Activated T-helper 17 cell treated with anti-CD3 and anti-CD28 coated beads, Interleukin-2, amount 50 U/mL, for 72 hours (primary cell): Measurements from ENCODE around the gene PDK1. TPM values are rescaled to one million over a fixed set of nuclear protein-coding genes. Genes with fewer than 3 reads are reported as not detected.
A peak's percentile ranks its signal among the peaks of the same experiment; 100 is the strongest.
"Not testable (repeated sequence)": the region's sequence is repeated elsewhere in the genome, so short reads cannot be mapped to it uniquely, and the experiment has no call there.

ENCODE experiments used
- ATAC-seq: fragments of 150-1000 bp; cut with Tn5 transposase; replicated peaks from 2 replicates; pipeline ENCODE4 v1.10.0; 2021; ENCODE audit warnings: mild to moderate bottlenecking, moderate library complexity
- H3K27ac Mint-ChIP-seq: one replicate; pipeline ENCODE4 v1.8.0; 2022; ENCODE audit warnings: mixed read lengths
- H3K27me3 Mint-ChIP-seq: one replicate; pipeline ENCODE4 v1.8.0; 2022; ENCODE audit warnings: mixed read lengths
- H3K36me3 Mint-ChIP-seq: one replicate; pipeline ENCODE4 v1.8.0; 2022; ENCODE audit warnings: low read depth, mild to moderate bottlenecking, mixed read lengths
- H3K4me1 Mint-ChIP-seq: one replicate; pipeline ENCODE4 v1.8.0; 2022; ENCODE audit warnings: mixed read lengths
- H3K4me3 Mint-ChIP-seq: one replicate; pipeline ENCODE4 v1.8.0; 2022; ENCODE audit warnings: mild to moderate bottlenecking, mixed read lengths
- H3K9me3 Mint-ChIP-seq: one replicate; pipeline ENCODE4 v1.8.0; 2022; ENCODE audit warnings: mixed read lengths
- total RNA-seq, 2 donors: library from RNA; stranded (reverse); gene quantifications; one replicate each; pipeline ENCODE4 v1.2.3, GENCODE V29; 2022

Gene PDK1
- total RNA-seq, 2 donors from 2014 or later = 43.9 to 95.8 TPM

GRCh38 chr2:172562298-172562697 is 6.4 kb downstream of the PDK1 start:
- H3K4me3 Mint-ChIP-seq = no peak overlapping the region
- ATAC-seq = no peak
- H3K27ac Mint-ChIP-seq = no peak overlapping the region
- H3K36me3 Mint-ChIP-seq = peaks cover 100% of the 10 kb centered on the region
- H3K4me1 Mint-ChIP-seq = peaks cover 8% of the 10 kb centered on the region
- no peaks in the 10 kb centered on the region for H3K27me3 Mint-ChIP-seq
- H3K9me3 Mint-ChIP-seq = no peaks in the 10 kb centered on the region

- Mint-ChIP-seq H3K4me3 (no peak overlapping the region), H3K9me3 (no peaks in the 10 kb centered on the region), H3K4me1 (peaks cover 5% of the 10 kb centered on the region), H3K27ac (peak overlapping the region; percentile 5), H3K27me3 (no peaks in the 10 kb centered on the region), H3K36me3 (peaks cover 100% of the 10 kb centered on the region)
- ATAC-seq = peak; percentile 43
These were observed 8.5 kb downstream of the PDK1 start for GRCh38 chr2:172564376-172564775.

- peaks cover 5% of the 10 kb centered on the region for H3K4me1 Mint-ChIP-seq
- no peak overlapping the region for H3K27ac Mint-ChIP-seq
- ATAC-seq = no peak
- H3K4me3 Mint-ChIP-seq = no peak overlapping the region
- H3K36me3 Mint-ChIP-seq = peaks cover 100% of the 10 kb centered on the region
- peaks cover 7% of the 10 kb centered on the region for H3K9me3 Mint-ChIP-seq
- H3K27me3 Mint-ChIP-seq = no peaks in the 10 kb centered on the region
These were observed 15.4 kb downstream of the PDK1 start for GRCh38 chr2:172571245-172571644.

GRCh38 chr2:172572981-172573380 is 17.1 kb downstream of the PDK1 start:
- Mint-ChIP-seq H3K36me3 (peaks cover 100% of the 10 kb centered on the region), H3K4me3 (no peak overlapping the region), H3K27ac (no peak overlapping the region), H3K9me3 (peaks cover 13% of the 10 kb centered on the region), H3K4me1 (peaks cover 5% of the 10 kb centered on the region), H3K27me3 (no peaks in the 10 kb centered on the region)
- no peak for ATAC-seq

- no peaks in the 10 kb centered on the region for H3K27me3 Mint-ChIP-seq
- peaks cover 19% of the 10 kb centered on the region for H3K9me3 Mint-ChIP-seq
- no peak for ATAC-seq
- peaks cover 100% of the 10 kb centered on the region for H3K36me3 Mint-ChIP-seq
- H3K4me1 Mint-ChIP-seq = peaks cover 15% of the 10 kb centered on the region
- no peak overlapping the region for H3K27ac Mint-ChIP-seq
- H3K4me3 Mint-ChIP-seq = no peak overlapping the region
These were observed 19.1 kb downstream of the PDK1 start for GRCh38 chr2:172574965-172575364.

GRCh38 chr2:172578054-172578453 is 22.2 kb downstream of the PDK1 start:
- Mint-ChIP-seq H3K9me3 (peaks cover 19% of the 10 kb centered on the region), H3K4me3 (no peak overlapping the region), H3K36me3 (peaks cover 100% of the 10 kb centered on the region), H3K27me3 (no peaks in the 10 kb centered on the region), H3K27ac (no peak overlapping the region), H3K4me1 (peaks cover 24% of the 10 kb centered on the region)
- ATAC-seq = no peak

- Mint-ChIP-seq H3K4me1 (peaks cover 24% of the 10 kb centered on the region), H3K27ac (no peak overlapping the region), H3K9me3 (peaks cover 16% of the 10 kb centered on the region), H3K4me3 (no peak overlapping the region), H3K27me3 (no peaks in the 10 kb centered on the region), H3K36me3 (peaks cover 99% of the 10 kb centered on the region)
- ATAC-seq = no peak
These were observed 23.1 kb downstream of the PDK1 start for GRCh38 chr2:172578860-172579512.

GRCh38 chr2:172580544-172580943 is 24.7 kb downstream of the PDK1 start:
- no peak overlapping the region for H3K4me3 Mint-ChIP-seq
- no peaks in the 10 kb centered on the region for H3K27me3 Mint-ChIP-seq
- peaks cover 13% of the 10 kb centered on the region for H3K9me3 Mint-ChIP-seq
- H3K36me3 Mint-ChIP-seq = peaks cover 99% of the 10 kb centered on the region
- no peak overlapping the region for H3K27ac Mint-ChIP-seq
- H3K4me1 Mint-ChIP-seq = peaks cover 19% of the 10 kb centered on the region
- no peak for ATAC-seq

GRCh38 chr2:172582656-172583055 is 26.8 kb downstream of the PDK1 start:
- no peak for ATAC-seq
- Mint-ChIP-seq H3K4me1 (peaks cover 30% of the 10 kb centered on the region), H3K36me3 (peaks cover 99% of the 10 kb centered on the region), H3K27me3 (no peaks in the 10 kb centered on the region), H3K9me3 (peaks cover 7% of the 10 kb centered on the region), H3K27ac (peak overlapping the region; percentile 10), H3K4me3 (no peak overlapping the region)

- Mint-ChIP-seq H3K4me3 (peak overlapping the region; percentile 27), H3K4me1 (peaks cover 28% of the 10 kb centered on the region), H3K9me3 (no peaks in the 10 kb centered on the region), H3K36me3 (peaks cover 99% of the 10 kb centered on the region), H3K27ac (peak overlapping the region; percentile 66), H3K27me3 (no peaks in the 10 kb centered on the region)
- ATAC-seq = peak; percentile 54
These were observed 30.5 kb downstream of the PDK1 start for GRCh38 chr2:172586245-172586891.

- H3K27me3 Mint-ChIP-seq, H3K4me3 Mint-ChIP-seq, H3K9me3 Mint-ChIP-seq, H3K27ac Mint-ChIP-seq, ATAC-seq: not testable (repeated sequence)
- peaks cover 28% of the 10 kb centered on the region for H3K4me1 Mint-ChIP-seq
- peaks cover 99% of the 10 kb centered on the region for H3K36me3 Mint-ChIP-seq
These were observed 31.3 kb downstream of the PDK1 start for GRCh38 chr2:172587231-172587630.

- Mint-ChIP-seq H3K9me3 (no peaks in the 10 kb centered on the region), H3K4me3 (peak overlapping the region; percentile 17), H3K36me3 (peaks cover 100% of the 10 kb centered on the region), H3K4me1 (peaks cover 20% of the 10 kb centered on the region), H3K27ac (peak overlapping the region; percentile 67), H3K27me3 (no peaks in the 10 kb centered on the region)
- ATAC-seq = peak; percentile 87
These were observed 33.0 kb downstream of the PDK1 start for GRCh38 chr2:172588931-172589330.

- Mint-ChIP-seq H3K4me1 (peaks cover 11% of the 10 kb centered on the region), H3K36me3 (peaks cover 100% of the 10 kb centered on the region)
- not testable (repeated sequence) for H3K4me3 Mint-ChIP-seq, H3K27ac Mint-ChIP-seq, H3K9me3 Mint-ChIP-seq, H3K27me3 Mint-ChIP-seq, ATAC-seq
These were observed 35.5 kb downstream of the PDK1 start for GRCh38 chr2:172591386-172591785.

GRCh38 chr2:172592190-172592589 is 36.3 kb downstream of the PDK1 start:
- H3K36me3 Mint-ChIP-seq = peaks cover 100% of the 10 kb centered on the region
- not testable (repeated sequence) for H3K4me3 Mint-ChIP-seq, ATAC-seq, H3K27me3 Mint-ChIP-seq, H3K27ac Mint-ChIP-seq, H3K4me1 Mint-ChIP-seq, H3K9me3 Mint-ChIP-seq

- Mint-ChIP-seq H3K36me3 (peaks cover 100% of the 10 kb centered on the region), H3K9me3 (no peaks in the 10 kb centered on the region), H3K4me3 (no peak overlapping the region), H3K4me1 (peaks cover 7% of the 10 kb centered on the region), H3K27ac (no peak overlapping the region), H3K27me3 (no peaks in the 10 kb centered on the region)
- ATAC-seq = no peak
These were observed 40.9 kb downstream of the PDK1 start for GRCh38 chr2:172596776-172597175.
